ENCODE measurements around the gene GRIP2. TPM values are rescaled to one million over a fixed set of nuclear protein-coding genes. Genes with fewer than 3 reads are reported as not detected.

GRIP2 gene
- total and polyA plus RNA-seq, 2 of the 4 experiments (the other 2 are of a cell fraction) = 0.05 TPM; not detected in 1

DNA sequence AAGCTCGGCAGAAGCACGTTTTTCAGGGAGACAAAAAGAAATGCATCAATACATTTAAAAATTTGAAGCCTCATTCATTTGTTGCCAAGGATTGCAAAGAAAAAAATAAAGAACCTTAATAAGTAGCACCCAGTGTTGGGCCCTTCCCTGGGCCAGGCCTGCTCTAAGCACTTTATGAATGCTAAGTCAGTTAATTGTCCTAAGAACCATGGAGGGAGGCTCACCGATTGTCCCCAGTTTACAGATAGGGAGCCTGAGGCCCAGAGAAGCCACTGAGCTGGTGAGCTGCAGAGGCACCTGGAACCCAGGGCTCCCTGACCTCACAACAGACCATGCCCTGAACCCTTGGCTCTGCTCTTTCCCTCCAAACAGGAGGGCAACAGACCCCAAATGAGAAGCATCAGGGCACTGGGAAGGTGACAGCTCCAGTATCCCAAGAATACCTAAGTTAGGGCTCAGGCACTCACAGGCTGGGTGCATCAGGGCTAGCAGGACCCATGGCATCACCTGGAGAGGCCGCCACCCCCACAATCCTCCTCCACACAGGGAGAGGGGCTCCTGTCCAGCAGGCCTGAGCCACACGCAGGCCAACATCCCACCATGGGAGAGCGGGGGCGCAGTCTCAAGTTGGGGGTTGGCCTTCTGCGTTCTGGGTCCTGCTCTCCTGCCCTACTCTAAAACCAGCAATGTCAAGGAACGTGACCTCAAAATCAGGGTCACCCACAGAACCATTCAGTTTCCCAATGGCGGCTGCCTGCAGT is 3.9 kb downstream of the GRIP2 start:
- POLR2A ChIA-PET (ENCODE audit: unreplicated experiment) = no interaction called here
- dilution Hi-C loops (cut with HindIII; ENCODE audit: low sequenced_read_pairs, unreplicated experiment) (no loop called here), intact Hi-C loops (cut with micrococcal nuclease) (no loop called here), in situ Hi-C loops (cut with MboI; ENCODE audit: low sequenced_read_pairs) (no loop called here)
- Histone ChIP-seq H4K8ac (ENCODE audit: low read depth in 2 of 2, low read length in 2 of 2) (no peak overlapping the region), H3K36me3 (ENCODE audit: control insufficient read depth, insufficient read depth, low read length) (no peaks in the 10 kb centered on the region), H3K4ac (ENCODE audit: low read depth, low read length) (no peak overlapping the region), H3K9me3 (ENCODE audit: control insufficient read depth, insufficient read depth, low read length) (no peaks in the 10 kb centered on the region), H3K23ac (ENCODE audit: low read depth, low read length) (no peak overlapping the region), H2BK120ac (ENCODE audit: low read depth, low read length) (no peak overlapping the region), H3K4me2 (ENCODE audit: low read depth, low read length) (no peak overlapping the region), H3K9me1 (ENCODE audit: insufficient read depth, low read length) (no peaks in the 10 kb centered on the region), H2AK9ac (replicated peaks; ENCODE audit: low read depth, low read length, poor library complexity) (no peak overlapping the region), H2BK20ac (ENCODE audit: low read depth, low read length) (no peak overlapping the region), H2BK5ac (ENCODE audit: low read depth, low read length, poor library complexity, severe bottlenecking) (no peak overlapping the region), H4K91ac (ENCODE audit: insufficient read depth, low read depth, low read length) (no peak overlapping the region), H3K56ac (ENCODE audit: extremely low read depth, insufficient read depth, low read length) (no peak overlapping the region), H2AFZ (replicated peaks; ENCODE audit: low read length, poor library complexity) (no peak overlapping the region), H4K5ac (ENCODE audit: low read depth, low read length) (no peak overlapping the region), H2BK15ac (ENCODE audit: low read depth, low read length) (no peak overlapping the region), H3K4me1 (ENCODE audit: control insufficient read depth, insufficient read depth, low read length) (no peaks in the 10 kb centered on the region), H3K27ac (ENCODE audit: insufficient read depth, low read length) (no peak overlapping the region), H3K27me3 (ENCODE audit: control insufficient read depth, insufficient read depth, low read length) (peaks cover 45% of the 10 kb centered on the region), H3K14ac (replicated peaks; ENCODE audit: low read depth, low read length) (no peak overlapping the region), H3K18ac (ENCODE audit: low read depth, low read length) (no peak overlapping the region), H3K79me1 (ENCODE audit: low read depth in 1 of 2, low read length in 2 of 2) (no peaks in the 10 kb centered on the region), H4K20me1 (ENCODE audit: insufficient read depth, low read length) (no peaks in the 10 kb centered on the region), H2AK5ac (ENCODE audit: low read depth, low read length) (no peak overlapping the region), H3K4me3 (ENCODE audit: insufficient read depth, low read depth, low read length) (no peak overlapping the region), H3K9ac (ENCODE audit: low read depth, low read length) (no peak overlapping the region)
- DNase-seq (no peak), ATAC-seq (ENCODE audit: low read depth) (no peak)
- BruUV-seq (replicated peaks) = no TSS peak
- TF ChIP-seq SMC3 (IDR thresholded peaks at IDR 0.05; ENCODE audit: low read depth, low read length) = no peak
- no peak for TF ChIP-seq NFE2L2 (IDR thresholded peaks at IDR 0.05; ENCODE audit: low read depth, low read length)
- no peak for TF ChIP-seq POLR2A (IDR thresholded peaks at IDR 0.05; ENCODE audit: low read depth, low read length)
- TF ChIP-seq, protein P1, sequence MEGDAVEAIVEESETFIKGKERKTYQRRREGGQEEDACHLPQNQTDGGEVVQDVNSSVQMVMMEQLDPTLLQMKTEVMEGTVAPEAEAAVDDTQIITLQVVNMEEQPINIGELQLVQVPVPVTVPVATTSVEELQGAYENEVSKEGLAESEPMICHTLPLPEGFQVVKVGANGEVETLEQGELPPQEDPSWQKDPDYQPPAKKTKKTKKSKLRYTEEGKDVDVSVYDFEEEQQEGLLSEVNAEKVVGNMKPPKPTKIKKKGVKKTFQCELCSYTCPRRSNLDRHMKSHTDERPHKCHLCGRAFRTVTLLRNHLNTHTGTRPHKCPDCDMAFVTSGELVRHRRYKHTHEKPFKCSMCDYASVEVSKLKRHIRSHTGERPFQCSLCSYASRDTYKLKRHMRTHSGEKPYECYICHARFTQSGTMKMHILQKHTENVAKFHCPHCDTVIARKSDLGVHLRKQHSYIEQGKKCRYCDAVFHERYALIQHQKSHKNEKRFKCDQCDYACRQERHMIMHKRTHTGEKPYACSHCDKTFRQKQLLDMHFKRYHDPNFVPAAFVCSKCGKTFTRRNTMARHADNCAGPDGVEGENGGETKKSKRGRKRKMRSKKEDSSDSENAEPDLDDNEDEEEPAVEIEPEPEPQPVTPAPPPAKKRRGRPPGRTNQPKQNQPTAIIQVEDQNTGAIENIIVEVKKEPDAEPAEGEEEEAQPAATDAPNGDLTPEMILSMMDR (conservative IDR thresholded peaks at IDR 0.05; ENCODE audit: low read depth, low read length) = no peak
- TF ChIP-seq RCOR1 (IDR thresholded peaks at IDR 0.05; ENCODE audit: insufficient replicate concordance, low read length) = no peak
- TF ChIP-seq, protein P2, sequence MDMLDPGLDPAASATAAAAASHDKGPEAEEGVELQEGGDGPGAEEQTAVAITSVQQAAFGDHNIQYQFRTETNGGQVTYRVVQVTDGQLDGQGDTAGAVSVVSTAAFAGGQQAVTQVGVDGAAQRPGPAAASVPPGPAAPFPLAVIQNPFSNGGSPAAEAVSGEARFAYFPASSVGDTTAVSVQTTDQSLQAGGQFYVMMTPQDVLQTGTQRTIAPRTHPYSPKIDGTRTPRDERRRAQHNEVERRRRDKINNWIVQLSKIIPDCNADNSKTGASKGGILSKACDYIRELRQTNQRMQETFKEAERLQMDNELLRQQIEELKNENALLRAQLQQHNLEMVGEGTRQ (IDR thresholded peaks at IDR 0.05; ENCODE audit: low read depth, low read length) = no peak
- TF ChIP-seq FOS (IDR thresholded peaks at IDR 0.05; ENCODE audit: low read depth, low read length) = no peak
- TF ChIP-seq, protein P3, sequence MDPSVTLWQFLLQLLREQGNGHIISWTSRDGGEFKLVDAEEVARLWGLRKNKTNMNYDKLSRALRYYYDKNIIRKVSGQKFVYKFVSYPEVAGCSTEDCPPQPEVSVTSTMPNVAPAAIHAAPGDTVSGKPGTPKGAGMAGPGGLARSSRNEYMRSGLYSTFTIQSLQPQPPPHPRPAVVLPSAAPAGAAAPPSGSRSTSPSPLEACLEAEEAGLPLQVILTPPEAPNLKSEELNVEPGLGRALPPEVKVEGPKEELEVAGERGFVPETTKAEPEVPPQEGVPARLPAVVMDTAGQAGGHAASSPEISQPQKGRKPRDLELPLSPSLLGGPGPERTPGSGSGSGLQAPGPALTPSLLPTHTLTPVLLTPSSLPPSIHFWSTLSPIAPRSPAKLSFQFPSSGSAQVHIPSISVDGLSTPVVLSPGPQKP (IDR thresholded peaks at IDR 0.05; ENCODE audit: borderline replicate concordance, low read depth, low read length) = no peak
- TF ChIP-seq MAFK (IDR thresholded peaks at IDR 0.05; ENCODE audit: low read depth, low read length) = no peak
- CTCF ChIA-PET = interaction anchor here (2.4 kb wide), 1 partner anchor 11 kb away, joined by 5 read pairs; no protein-coding TSS in a partner anchor
- no CpG with 5 or more reads among the region's 10 CpGs for WGBS, 2 experiments (ENCODE audit: extremely low coverage in 2 of 2, insufficient read length in 1 of 2)

Data from IMR-90 (cell line).